Loucy (cell line): Measurements from ENCODE around the gene SLC39A11.
A peak's percentile ranks its signal among the peaks of the same experiment; 100 is the strongest.

Experiments
- H2AFZ ChIP-seq: fragments of 200-600 bp; sonication (generic); 2 replicates; pipeline ENCODE4 v1.6.0; 2016; ENCODE audit warnings: antibody characterized with exemption, mild to moderate bottlenecking, low read length, moderate library complexity
- H3F3A ChIP-seq: fragments of 200-600 bp; 2 replicates; pipeline ENCODE4 v1.6.0; 2016; ENCODE audit warnings: antibody characterized with exemption, low read depth, mild to moderate bottlenecking
- H3K27me3 ChIP-seq: fragments of 200-600 bp; sonication (generic); 2 replicates; pipeline ENCODE4 v1.6.1; 2014; ENCODE audit warnings: low read length, mild to moderate bottlenecking; ENCODE audit not compliant: insufficient read depth, poor library complexity, severe bottlenecking
- H3K36me3 ChIP-seq: fragments of 200-600 bp; sonication (generic); 2 replicates; pipeline ENCODE4 v1.6.1; 2016; ENCODE audit warnings: low read length; ENCODE audit not compliant: insufficient read depth
- H3K4me1 ChIP-seq: fragments of 200-600 bp; sonication (generic); 2 replicates; pipeline ENCODE4 v1.5.1; 2014; ENCODE audit warnings: low read length, mild to moderate bottlenecking; ENCODE audit not compliant: insufficient read depth, poor library complexity, severe bottlenecking
- H3K4me2 ChIP-seq: fragments of 200-600 bp; sonication (generic); 2 replicates; pipeline ENCODE4 v1.6.0; 2014; ENCODE audit warnings: antibody characterized with exemption, low read length, low read depth, mild to moderate bottlenecking; ENCODE audit not compliant: poor library complexity, severe bottlenecking
- H3K4me3 ChIP-seq: fragments of 200-600 bp; sonication (generic); 2 replicates; pipeline ENCODE4 v1.5.1; 2014; ENCODE audit warnings: low read length, mild to moderate bottlenecking, mixed read lengths; ENCODE audit not compliant: poor library complexity, severe bottlenecking
- H3K79me2 ChIP-seq: fragments of 200-600 bp; sonication (generic); 2 replicates; pipeline ENCODE4 v1.6.1; 2014; ENCODE audit warnings: low read length; ENCODE audit not compliant: insufficient read depth
- H3K9ac ChIP-seq: fragments of 200-600 bp; sonication (generic); 2 replicates; pipeline ENCODE4 v1.6.0; 2014; ENCODE audit warnings: mild to moderate bottlenecking, low read depth, low read length, moderate library complexity; ENCODE audit not compliant: poor library complexity, severe bottlenecking
- H3K9me2 ChIP-seq: fragments of 200-600 bp; sonication (generic); replicated peaks from 2 replicates; pipeline ENCODE4 v1.6.1; 2016; ENCODE audit warnings: low read depth, low read length, mixed read lengths
- H3K9me3 ChIP-seq: fragments of 200-600 bp; sonication (generic); 2 replicates; pipeline ENCODE4 v1.6.1; 2014; ENCODE audit warnings: mild to moderate bottlenecking, antibody characterized with exemption, low read length, low read depth; ENCODE audit not compliant: insufficient read depth
- H4K20me1 ChIP-seq: fragments of 200-600 bp; sonication (generic); 2 replicates; pipeline ENCODE4 v1.6.0; 2014; ENCODE audit warnings: antibody characterized with exemption, low read length, mild to moderate bottlenecking; ENCODE audit not compliant: insufficient read depth, poor library complexity, severe bottlenecking
- CTCF ChIP-seq: fragments of 200-600 bp; sonication (generic); conservative IDR thresholded peaks from 2 replicates; pipeline ENCODE4 v1.5.1; 2014; ENCODE audit warnings: mild to moderate bottlenecking, antibody characterized with exemption, low read length
- EZH2phosphoT487 ChIP-seq: fragments of 200-600 bp; IDR thresholded peaks from 2 replicates; pipeline ENCODE4 v1.6.1; 2018; ENCODE audit warnings: antibody characterized with exemption, mild to moderate bottlenecking, moderate library complexity, borderline replicate concordance

Gene SLC39A11

GRCh38 chr17:73013301-73013700 lies 79.2 kb downstream of the SLC39A11 start:
- peaks cover 7% of the 10 kb centered on the region; the same call in 1 of the 2 replicates for H3K9me3 ChIP-seq
- no peak overlapping the region for H3K4me3 ChIP-seq
- H3K4me2 ChIP-seq, result no peak overlapping the region

GRCh38 chr17:73011016-73011486 lies 81.4 kb downstream of the SLC39A11 start:
- H2AFZ ChIP-seq, result no peak overlapping the region
- H3K9me2 ChIP-seq, result no peaks in the 10 kb centered on the region
- H3K4me2 ChIP-seq, result peak overlapping the region; percentile 74

More at GRCh38 chr17:73013301-73013700, 79.2 kb downstream of the SLC39A11 start:
- Histone ChIP-seq H3K79me2 (peaks cover 4% of the 10 kb centered on the region; the same call in 1 of the 2 replicates), H4K20me1 (no peaks in the 10 kb centered on the region), H3F3A (peaks cover 6% of the 10 kb centered on the region; the same call in 1 of the 2 replicates), H3K9me2 (no peaks in the 10 kb centered on the region), H3K36me3 (no peaks in the 10 kb centered on the region), H3K27me3 (no peaks in the 10 kb centered on the region), H2AFZ (no peak overlapping the region), H3K9ac (no peak overlapping the region), H3K4me1 (peaks cover 17% of the 10 kb centered on the region)
- TF ChIP-seq EZH2phosphoT487, result no peak
- no peak for TF ChIP-seq CTCF

GRCh38 chr17:73010414-73010813 lies 82.1 kb downstream of the SLC39A11 start:
- Histone ChIP-seq H2AFZ (no peak overlapping the region), H3K9ac (peak overlapping the region; percentile 69), H3K79me2 (peaks cover 3% of the 10 kb centered on the region; the same call in 1 of the 2 replicates), H3K4me1 (peaks cover 17% of the 10 kb centered on the region), H3F3A (peaks cover 6% of the 10 kb centered on the region; the same call in 1 of the 2 replicates), H4K20me1 (no peaks in the 10 kb centered on the region), H3K27me3 (no peaks in the 10 kb centered on the region), H3K36me3 (no peaks in the 10 kb centered on the region), H3K9me2 (no peaks in the 10 kb centered on the region), H3K4me3 (peak overlapping the region; percentile 67), H3K9me3 (no peaks in the 10 kb centered on the region), H3K4me2 (peak overlapping the region; percentile 74)
- no peak for TF ChIP-seq EZH2phosphoT487
- TF ChIP-seq CTCF, result no peak

More at GRCh38 chr17:73011016-73011486, 81.4 kb downstream of the SLC39A11 start:
- peaks cover 6% of the 10 kb centered on the region; the same call in 1 of the 2 replicates for H3F3A ChIP-seq
- H3K9me3 ChIP-seq, result no peaks in the 10 kb centered on the region
- TF ChIP-seq CTCF, result no peak
- TF ChIP-seq EZH2phosphoT487, result no peak
- H3K79me2 ChIP-seq, result peaks cover 3% of the 10 kb centered on the region; the same call in 1 of the 2 replicates
- H3K4me3 ChIP-seq, result peak overlapping the region; percentile 67
- peaks cover 17% of the 10 kb centered on the region for H3K4me1 ChIP-seq
- H3K9ac ChIP-seq, result peak overlapping the region; percentile 69
- H3K27me3 ChIP-seq, result no peaks in the 10 kb centered on the region
- H4K20me1 ChIP-seq, result no peaks in the 10 kb centered on the region
- H3K36me3 ChIP-seq, result no peaks in the 10 kb centered on the region
